HCT116 (cell line): ENCODE results near the gene ZDBF2. TPM values are rescaled to one million over a fixed set of nuclear protein-coding genes. Genes with fewer than 3 reads are reported as not detected.

ENCODE experiments used
- ATAC-seq: fragments of 200-7000 bp; cut with Tn5 transposase; 2 replicates; pipeline ENCODE4 v1.9.1; 2020; ENCODE audit warnings: mild to moderate bottlenecking, moderate library complexity
- BruUV-seq: library from RNA; stranded (reverse); fragments of 400-500 nt; replicated peaks from 2 replicates; lab custom pipeline; 2021; lab: Mats Ljungman, UMichigan
- CTCF ChIA-PET: fragments of 300-600 bp; sonication (Branson Sonifier 250); formaldehyde crosslinking; loops from one replicate; lab custom pipeline; 2021; ENCODE audit warnings: antibody characterized with exemption; lab: Charles Lee
- POLR2A ChIA-PET: fragments of 300-600, 350-600 bp; sonication (Branson Sonifier 250); formaldehyde crosslinking; loops from one replicate; lab custom pipeline; 2021; ENCODE audit warnings: antibody characterized with exemption; lab: Charles Lee
- RAD21 ChIA-PET, 2 experiments: fragments of 300-600 bp; sonication (Branson Sonifier 250); formaldehyde crosslinking; loops; one replicate each; lab custom pipeline; 2023; ENCODE audit warnings: low total read pairs in 2 of 2; ENCODE audit not compliant: uncharacterized antibody in 2 of 2, unreplicated experiment in 2 of 2, low non-redundant PET in 1 of 2; lab: Charles Lee
- DNase-seq: peaks from one replicate; pipeline ENCODE4 v3.0.0-alpha.2; 2010; ENCODE audit warnings: low read depth, low spot score
- H2AFZ ChIP-seq: fragments of 200-600 bp; shearing (Covaris generic), sonication (generic); 2 replicates; pipeline ENCODE4 v1.6.1; 2017; ENCODE audit warnings: low read depth, mixed run types, mixed read lengths, antibody characterized with exemption, low read length; ENCODE audit not compliant: poor library complexity, severe bottlenecking
- H3K27ac ChIP-seq: 2 replicates; pipeline ENCODE4 v1.5.1; 2012; ENCODE audit warnings: low read depth, low read length
- H3K27me3 ChIP-seq: fragments of 200-600 bp; sonication (generic); 2 replicates; pipeline ENCODE4 v1.6.1; 2016; ENCODE audit warnings: mixed run types, low read length, mixed read lengths; ENCODE audit not compliant: insufficient read depth
- H3K36me3 ChIP-seq, 2 experiments: fragments of 200-500 bp in 1 of 2; fragments of 200-600 bp in 1 of 2; sonication (Bioruptor generic) in 1 of 2; sonication (generic) in 1 of 2; 2 replicates each; pipeline versions ENCODE4 v1.5.1 to v1.6.1; 2014 to 2016; ENCODE audit warnings: low read length in 2 of 2, inconsistent platforms in 1 of 2, mixed read lengths in 1 of 2, mixed run types in 1 of 2; ENCODE audit not compliant: insufficient read depth in 2 of 2, control insufficient read depth in 1 of 2
- H3K4me1 ChIP-seq, 2 experiments: fragments of 200-600 bp in 1 of 2; sonication (generic) in 1 of 2; 2 replicates each; pipeline versions ENCODE4 v1.5.1 to v1.6.1; 2012 to 2017; ENCODE audit warnings: low read length in 2 of 2, inconsistent platforms in 1 of 2, mild to moderate bottlenecking in 1 of 2, mixed read lengths in 1 of 2, mixed run types in 1 of 2, moderate library complexity in 1 of 2; ENCODE audit not compliant: insufficient read depth in 2 of 2, control insufficient read depth in 1 of 2
- H3K4me2 ChIP-seq: fragments of 200-600 bp; sonication (generic); 2 replicates; pipeline ENCODE4 v1.6.1; 2017; ENCODE audit warnings: mixed run types, low read length, mixed read lengths
- H3K4me3 ChIP-seq, 2 experiments: fragments of 200-600 bp in 1 of 2; sonication (generic) in 1 of 2; replicated peaks in 1 of 2; 2 replicates each; pipeline ENCODE4 v1.5.1; 2011 to 2016; ENCODE audit warnings: low read length in 2 of 2, control low read depth in 1 of 2, low read depth in 1 of 2, mild to moderate bottlenecking in 1 of 2, mixed read lengths in 1 of 2, mixed run types in 1 of 2
- H3K79me2 ChIP-seq: fragments of 200-600 bp; sonication (generic); 2 replicates; pipeline ENCODE4 v1.6.1; 2017; ENCODE audit warnings: mild to moderate bottlenecking, mixed run types, low read length, moderate library complexity, mixed read lengths; ENCODE audit not compliant: insufficient read depth
- H3K9ac ChIP-seq: fragments of 200-600 bp; sonication (generic); 2 replicates; pipeline ENCODE4 v1.6.1; 2016; ENCODE audit warnings: low read length, mixed read lengths
- H3K9me2 ChIP-seq: fragments of 200-600 bp; sonication (generic), shearing (Covaris generic); 2 replicates; pipeline ENCODE4 v1.6.1; 2017; ENCODE audit warnings: mixed run types, mild to moderate bottlenecking, moderate library complexity; ENCODE audit not compliant: insufficient read depth
- H3K9me3 ChIP-seq, 2 experiments: fragments of 200-500 bp in 1 of 2; fragments of 200-600 bp in 1 of 2; sonication (Bioruptor generic) in 1 of 2; sonication (generic) in 1 of 2; 2 replicates each; pipeline ENCODE4 v1.6.1; 2014 to 2017; ENCODE audit warnings: low read length in 2 of 2, mixed read lengths in 2 of 2, inconsistent platforms in 1 of 2, low read depth in 1 of 2, mild to moderate bottlenecking in 1 of 2, mixed run types in 1 of 2, moderate library complexity in 1 of 2; ENCODE audit not compliant: control insufficient read depth in 1 of 2, insufficient read depth in 1 of 2
- H4K20me1 ChIP-seq: fragments of 200-600 bp; sonication (generic), shearing (Covaris generic); 2 replicates; pipeline ENCODE4 v1.6.1; 2017; ENCODE audit warnings: mixed run types, mild to moderate bottlenecking, moderate library complexity; ENCODE audit not compliant: insufficient read depth
- CBX3 ChIP-seq: IDR thresholded peaks from 2 replicates; pipeline ENCODE4 v1.6.1; 2012; ENCODE audit warnings: low read depth
- CEBPB ChIP-seq: IDR thresholded peaks from 2 replicates; pipeline ENCODE4 v1.6.1; 2012; ENCODE audit warnings: low read depth
- EGR1 ChIP-seq: IDR thresholded peaks from 2 replicates; pipeline ENCODE4 v1.6.1; 2012; ENCODE audit warnings: low read depth
- ELF1 ChIP-seq: IDR thresholded peaks from 2 replicates; pipeline ENCODE4 v1.6.1; 2012; ENCODE audit warnings: low read depth, borderline replicate concordance
- EZH2 ChIP-seq: fragments of 200-600 bp; sonication (generic); IDR thresholded peaks from 2 replicates; pipeline ENCODE4 v1.6.1; 2017; ENCODE audit warnings: antibody characterized with exemption, mixed run types
- EZH2phosphoT487 ChIP-seq: fragments of 200-600 bp; IDR thresholded peaks from 2 replicates; pipeline ENCODE4 v1.6.1; 2018; ENCODE audit warnings: antibody characterized with exemption, borderline replicate concordance
- FOSL1 ChIP-seq: IDR thresholded peaks from 2 replicates; pipeline ENCODE4 v1.6.1; 2012; ENCODE audit warnings: low read depth
- JUND ChIP-seq: IDR thresholded peaks from 2 replicates; pipeline ENCODE4 v1.6.1; 2012
- POLR2A ChIP-seq: IDR thresholded peaks from 2 replicates; pipeline ENCODE4 v1.7.0; 2011; ENCODE audit warnings: borderline replicate concordance; ENCODE audit not compliant: insufficient read depth, insufficient read length; ENCODE audit errors: extremely low read depth
- POLR2AphosphoS5 ChIP-seq: IDR thresholded peaks from 2 replicates; pipeline ENCODE4 v1.6.1; 2011; ENCODE audit warnings: mild to moderate bottlenecking, low read depth, low read length, moderate library complexity
- RAD21 ChIP-seq: IDR thresholded peaks from 2 replicates; pipeline ENCODE4 v1.6.1; 2012; ENCODE audit warnings: low read depth, mild to moderate bottlenecking
- REST ChIP-seq: IDR thresholded peaks from 2 replicates; pipeline ENCODE4 v1.6.1; 2012; ENCODE audit warnings: low read depth
- SIN3A ChIP-seq: IDR thresholded peaks from 2 replicates; pipeline ENCODE4 v1.6.1; 2012; ENCODE audit warnings: low read depth
- SP1 ChIP-seq: IDR thresholded peaks from 2 replicates; pipeline ENCODE4 v1.6.1; 2012; ENCODE audit warnings: low read depth
- YY1 ChIP-seq: IDR thresholded peaks from 2 replicates; pipeline ENCODE4 v1.6.1; 2011; ENCODE audit warnings: low read length, low read depth, moderate library complexity, mild to moderate bottlenecking; ENCODE audit not compliant: insufficient replicate concordance; ENCODE audit errors: extremely low read depth
- ZFX ChIP-seq: fragments of 450-650 bp; IDR thresholded peaks from 2 replicates; pipeline ENCODE4 v1.6.1; 2017
- ZNF274 ChIP-seq: fragments of 200-500 bp; sonication (Bioruptor generic); IDR thresholded peaks from 2 replicates; pipeline ENCODE4 v1.6.1; 2014; ENCODE audit warnings: mild to moderate bottlenecking, low read depth, low read length, inconsistent platforms
- intact Hi-C: fragments of 100-400 bp; cut with micrococcal nuclease; formaldehyde crosslinking; loops from 2 replicates; pipeline ENCODE4 v1.10.0; 2022
- total RNA-seq: library from RNA; stranded (reverse); gene quantifications from one replicate; pipeline ENCODE4 v1.2.1, GENCODE V29; 2021; ENCODE audit not compliant: unreplicated experiment

Gene ZDBF2
- total RNA-seq, 1 experiment from 2014 or later = 9.2 TPM

- Histone ChIP-seq H4K20me1 (no peaks in the 10 kb centered on the region), H3K9ac (no peak overlapping the region), H2AFZ (no peak overlapping the region), H3K4me2 (no peak overlapping the region), H3K4me3 (no peak overlapping the region), H3K27ac (no peak overlapping the region), H3K4me1 (no peaks in the 10 kb centered on the region), H3K36me3 (no peaks in the 10 kb centered on the region), H3K27me3 (no peaks in the 10 kb centered on the region), H3K79me2 (no peaks in the 10 kb centered on the region), H3K9me3 (no peaks in the 10 kb centered on the region), H3K9me2 (no peaks in the 10 kb centered on the region)
- no peak for TF ChIP-seq CBX3
- TF ChIP-seq ELF1 = no peak
- TF ChIP-seq EZH2phosphoT487 = no peak
- TF ChIP-seq SIN3A = no peak
- no peak for TF ChIP-seq RAD21
- no peak for TF ChIP-seq POLR2AphosphoS5
- TF ChIP-seq ZFX = no peak
- TF ChIP-seq YY1 = no peak
- TF ChIP-seq EGR1 = no peak
- TF ChIP-seq CEBPB = no peak
- no peak for TF ChIP-seq POLR2A
- TF ChIP-seq JUND = no peak
- TF ChIP-seq REST = no peak
- TF ChIP-seq EZH2 = no peak
- no peak for TF ChIP-seq SP1
- no peak for TF ChIP-seq ZNF274
- no peak for TF ChIP-seq FOSL1
- ATAC-seq (no peak), DNase-seq (no peak)
- RAD21 ChIA-PET = no interaction called here
- CTCF ChIA-PET = no interaction called here
- POLR2A ChIA-PET = no interaction called here
- intact Hi-C loops = no loop called here
- no TSS peak for BruUV-seq
Observed at GRCh38 chr2:206316141-206316540, 41.7 kb downstream of the ZDBF2 start.
